VCaP (cell line): ENCODE results near the gene NEDD9.

Source experiments
- H3K27ac ChIP-seq: fragments of 450-650 bp; 2 replicates; pipeline ENCODE4 v1.5.1; 2017
- TF ChIP-seq, protein P1 (sequence below): fragments of 450-650 bp; conservative IDR thresholded peaks from 2 replicates; pipeline ENCODE4 v1.5.1; 2017; ENCODE audit warnings: mild to moderate bottlenecking, moderate library complexity

The NEDD9 gene

DNA sequence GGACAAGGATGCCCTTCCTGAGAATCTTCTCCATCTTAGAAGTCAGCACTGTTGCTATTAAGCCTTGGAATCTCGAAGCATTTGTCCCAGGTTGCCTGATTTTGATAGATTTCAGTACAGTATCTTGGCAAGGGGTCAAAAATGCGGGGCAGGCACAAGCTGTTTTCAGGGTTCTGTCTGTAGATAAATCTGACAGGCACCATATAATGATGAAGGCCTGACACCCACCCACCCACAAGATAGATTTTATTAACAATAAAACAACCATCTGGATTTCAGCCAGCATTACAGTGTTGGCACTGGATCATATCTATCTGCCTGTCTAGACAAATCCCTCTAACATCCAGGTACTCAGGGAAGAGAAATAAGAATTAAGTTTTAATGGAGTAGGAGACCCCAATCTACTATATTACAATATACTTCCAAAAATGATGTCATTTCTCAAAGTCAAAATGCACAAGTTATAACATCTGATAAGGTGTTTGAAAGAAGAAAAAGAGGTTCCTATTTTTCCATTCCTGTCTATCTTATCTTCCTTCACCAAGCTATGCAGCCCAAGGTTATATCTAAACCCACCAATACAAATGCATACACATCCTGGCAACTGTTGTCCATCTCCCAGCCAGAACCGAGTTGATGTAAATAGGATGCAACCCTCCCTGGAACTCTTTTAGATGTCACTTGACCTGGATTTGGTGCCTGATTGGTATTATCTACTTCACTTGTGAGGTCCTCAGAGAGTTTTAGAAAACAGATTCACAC lies 10.7 kb downstream of the NEDD9 start:
- TF ChIP-seq, protein P1, sequence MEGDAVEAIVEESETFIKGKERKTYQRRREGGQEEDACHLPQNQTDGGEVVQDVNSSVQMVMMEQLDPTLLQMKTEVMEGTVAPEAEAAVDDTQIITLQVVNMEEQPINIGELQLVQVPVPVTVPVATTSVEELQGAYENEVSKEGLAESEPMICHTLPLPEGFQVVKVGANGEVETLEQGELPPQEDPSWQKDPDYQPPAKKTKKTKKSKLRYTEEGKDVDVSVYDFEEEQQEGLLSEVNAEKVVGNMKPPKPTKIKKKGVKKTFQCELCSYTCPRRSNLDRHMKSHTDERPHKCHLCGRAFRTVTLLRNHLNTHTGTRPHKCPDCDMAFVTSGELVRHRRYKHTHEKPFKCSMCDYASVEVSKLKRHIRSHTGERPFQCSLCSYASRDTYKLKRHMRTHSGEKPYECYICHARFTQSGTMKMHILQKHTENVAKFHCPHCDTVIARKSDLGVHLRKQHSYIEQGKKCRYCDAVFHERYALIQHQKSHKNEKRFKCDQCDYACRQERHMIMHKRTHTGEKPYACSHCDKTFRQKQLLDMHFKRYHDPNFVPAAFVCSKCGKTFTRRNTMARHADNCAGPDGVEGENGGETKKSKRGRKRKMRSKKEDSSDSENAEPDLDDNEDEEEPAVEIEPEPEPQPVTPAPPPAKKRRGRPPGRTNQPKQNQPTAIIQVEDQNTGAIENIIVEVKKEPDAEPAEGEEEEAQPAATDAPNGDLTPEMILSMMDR: no peak
- peak overlapping the region; percentile 96 for H3K27ac ChIP-seq

DNA sequence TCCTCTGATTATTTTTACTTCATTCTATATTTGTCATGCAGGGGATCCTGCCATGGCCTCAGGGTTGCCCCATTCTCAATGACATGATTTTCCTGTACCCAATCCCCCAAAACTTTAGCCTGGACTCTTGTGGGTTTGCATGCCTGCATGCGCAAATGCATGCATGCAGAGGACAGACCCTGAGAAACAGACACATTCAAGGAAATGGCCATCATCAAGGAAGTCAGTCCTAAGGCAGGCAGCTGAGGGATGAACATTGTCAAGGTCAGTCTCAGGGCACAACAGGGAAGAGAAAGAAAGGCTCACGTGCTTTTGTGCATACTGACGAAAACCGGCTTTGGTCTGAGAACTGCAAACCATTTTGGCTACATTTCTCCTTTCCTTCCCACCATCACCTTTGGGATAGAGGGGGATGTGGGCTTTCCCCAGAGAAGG lies 13.1 kb downstream of the NEDD9 start:
- TF ChIP-seq, protein P1: no peak
- peak overlapping the region; percentile 96 for H3K27ac ChIP-seq

DNA sequence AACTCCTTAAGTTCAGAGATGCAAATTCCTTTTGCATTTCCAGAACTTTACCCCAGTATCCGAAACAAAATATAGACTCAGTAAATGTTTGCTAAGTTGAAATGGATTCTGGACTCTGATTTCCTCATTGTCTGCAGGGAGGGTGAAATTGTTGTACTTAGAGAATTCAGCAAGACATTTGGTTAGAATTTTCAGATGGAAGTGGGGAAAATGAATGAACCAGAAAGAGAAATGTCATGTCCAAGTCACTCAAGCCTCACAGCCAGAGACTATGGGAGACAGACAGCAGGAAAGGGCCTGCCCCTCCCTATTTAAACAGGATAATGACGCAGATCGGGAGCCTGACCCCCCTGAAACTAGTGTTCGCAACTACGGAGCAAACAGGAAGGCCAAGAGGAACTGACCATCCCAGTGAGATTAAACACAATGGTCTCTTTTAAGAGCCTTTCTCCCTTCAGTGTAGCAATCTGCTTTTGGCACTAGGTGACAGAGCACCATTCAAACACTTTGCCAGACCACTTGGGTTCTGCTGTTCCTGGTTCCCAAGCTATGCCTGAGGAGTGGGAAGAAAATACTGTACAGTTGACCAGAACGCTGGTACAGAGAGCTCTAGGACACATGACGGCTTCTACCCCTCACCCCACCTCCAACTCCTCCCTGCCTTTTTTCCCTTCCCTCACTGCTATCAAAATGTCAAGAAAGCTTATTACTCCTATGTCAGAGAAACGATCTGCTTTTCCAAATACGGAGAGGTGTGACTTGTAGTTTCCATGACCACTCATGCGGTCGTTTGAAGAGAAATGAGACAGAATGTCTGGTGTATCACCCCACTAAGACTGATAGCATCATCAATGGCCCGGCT lies 13.7 kb downstream of the NEDD9 start:
- TF ChIP-seq, protein P1: no peak
- peak overlapping the region; percentile 96 for H3K27ac ChIP-seq

DNA sequence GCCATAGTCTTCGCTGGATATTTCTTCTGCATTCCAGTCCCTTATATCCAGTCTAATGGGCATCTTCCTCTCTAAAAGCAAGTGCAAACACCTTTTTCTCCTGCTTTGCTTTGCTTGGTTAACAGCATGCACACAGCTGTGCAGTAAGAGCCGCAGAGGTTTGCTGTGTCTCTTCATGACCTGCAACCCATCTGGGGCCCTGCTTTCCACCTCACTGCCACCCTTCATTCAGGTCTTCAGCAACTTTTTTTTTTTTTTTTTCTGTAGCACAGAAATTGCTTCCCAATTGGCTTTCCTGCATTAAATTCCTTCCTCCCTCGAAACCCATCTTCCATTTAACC lies 14.4 kb downstream of the NEDD9 start:
- TF ChIP-seq, protein P1: no peak
- H3K27ac ChIP-seq: peak overlapping the region; percentile 96

DNA sequence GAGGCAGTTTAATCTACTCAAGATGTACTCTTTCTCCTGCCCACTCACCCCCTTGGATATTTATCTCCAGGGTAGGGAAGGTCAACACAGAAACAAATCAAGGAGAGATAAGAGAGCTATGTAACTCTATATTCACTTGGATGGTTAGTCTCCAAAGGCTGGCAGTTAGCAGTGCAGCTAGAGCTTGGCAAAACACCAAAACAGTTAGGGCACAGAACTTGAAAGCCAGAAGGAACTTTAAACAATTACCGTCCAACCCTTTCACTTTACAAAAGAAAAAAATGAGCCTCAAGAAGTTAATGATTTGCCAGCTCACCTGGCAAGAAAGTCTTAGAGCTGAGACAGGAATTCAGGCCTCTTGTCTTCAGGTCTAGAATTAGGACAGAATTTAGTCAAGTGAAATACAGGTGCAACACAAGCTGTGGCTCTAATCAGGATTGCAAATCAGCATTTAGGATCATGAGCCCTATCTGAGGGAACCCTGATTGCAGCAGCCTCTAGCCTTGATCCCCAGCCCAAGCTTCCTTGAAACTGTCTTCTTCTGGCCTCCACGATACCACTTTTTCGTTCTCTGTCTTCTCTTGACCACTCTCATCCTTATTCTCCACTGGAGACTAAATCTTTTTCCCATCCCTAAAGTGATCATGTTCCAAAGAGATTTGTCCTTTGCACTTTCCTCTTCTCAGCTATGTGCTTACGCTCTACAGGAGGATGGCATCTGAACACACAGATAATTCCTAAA lies 14.9 kb downstream of the NEDD9 start:
- TF ChIP-seq, protein P1: no peak
- peak overlapping the region; percentile 96 for H3K27ac ChIP-seq

DNA sequence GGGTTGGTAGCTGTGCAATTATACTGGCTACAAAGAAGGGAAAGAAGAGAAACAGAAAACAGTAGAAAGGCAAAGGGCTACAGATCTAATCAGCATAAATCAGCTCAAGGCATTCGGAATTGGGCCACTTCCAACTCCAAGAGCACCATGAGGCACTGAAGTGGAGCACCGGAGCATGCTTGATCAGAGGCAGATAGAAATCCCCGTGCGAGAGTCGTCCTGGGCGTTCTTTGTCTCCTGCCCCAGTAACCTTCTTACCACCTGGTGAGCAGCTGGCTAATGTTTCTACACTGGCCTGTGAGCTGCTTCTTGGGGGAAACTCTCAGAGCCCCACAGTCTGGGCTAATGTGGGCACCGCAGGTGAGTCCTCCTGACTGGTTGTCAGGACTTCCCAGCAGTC lies 16.7 kb downstream of the NEDD9 start:
- TF ChIP-seq, protein P1: no peak
- H3K27ac ChIP-seq: peak overlapping the region; percentile 96

DNA sequence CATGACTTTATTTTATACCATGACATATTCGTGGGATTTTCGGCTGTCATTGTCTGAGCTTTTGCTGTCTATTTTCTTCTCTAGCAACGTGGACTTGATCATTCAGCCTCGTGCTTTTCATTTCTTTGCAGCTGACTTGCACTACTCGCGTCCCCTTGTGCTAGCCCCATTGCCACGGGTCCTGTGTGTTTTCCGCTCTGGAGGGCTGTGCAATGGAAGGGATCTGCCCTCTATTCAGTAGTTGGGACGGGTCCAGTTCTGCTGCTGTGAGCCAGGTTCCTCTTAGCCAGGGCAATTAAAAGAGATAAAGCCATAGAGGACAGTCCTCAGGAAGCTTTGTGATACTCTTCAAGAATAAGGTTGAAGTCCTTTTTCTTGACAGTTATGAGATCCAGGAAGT lies 17.6 kb downstream of the NEDD9 start:
- TF ChIP-seq, protein P1: no peak
- peak overlapping the region; percentile 96 for H3K27ac ChIP-seq
